GM12874 (cell line): ENCODE data around the gene ANKMY1.

ENCODE experiments used
- TF ChIP-seq, protein P1 (sequence below): IDR thresholded peaks from 2 replicates; pipeline ENCODE4 v1.5.1; 2011; ENCODE audit warnings: low read depth, mild to moderate bottlenecking, control low read depth, low read length, moderate library complexity; ENCODE audit not compliant: insufficient read depth

Gene ANKMY1

DNA sequence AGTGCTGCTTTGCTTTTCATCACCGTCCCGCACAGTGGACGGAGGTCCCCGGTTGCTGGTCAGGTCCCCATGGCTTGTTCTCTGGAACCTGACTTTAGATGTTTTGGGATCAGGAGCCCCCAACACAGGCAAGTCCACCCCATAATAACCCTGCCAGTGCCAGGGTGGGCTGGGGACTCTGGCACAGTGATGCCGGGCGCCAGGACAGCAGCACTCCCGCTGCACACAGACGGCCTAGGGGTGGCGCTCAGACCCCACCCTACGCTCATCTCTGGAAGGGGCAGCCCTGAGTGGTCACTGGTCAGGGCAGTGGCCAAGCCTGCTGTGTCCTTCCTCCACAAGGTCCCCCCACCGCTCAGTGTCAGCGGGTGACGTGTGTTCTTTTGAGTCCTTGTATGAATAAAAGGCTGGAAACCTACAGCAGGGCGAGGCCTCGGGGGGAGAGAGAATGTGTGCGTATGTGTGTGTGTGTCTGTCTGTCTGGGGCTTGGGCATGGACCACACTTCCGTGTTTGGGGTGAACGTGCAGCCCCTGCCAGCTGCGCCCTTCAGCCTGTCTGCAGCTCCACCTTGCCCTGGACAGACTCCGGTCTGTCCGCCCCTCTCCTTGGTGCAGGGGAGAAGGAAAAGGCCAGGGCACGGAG, 90.0 kb downstream of the ANKMY1 start:
- TF ChIP-seq, protein P1, sequence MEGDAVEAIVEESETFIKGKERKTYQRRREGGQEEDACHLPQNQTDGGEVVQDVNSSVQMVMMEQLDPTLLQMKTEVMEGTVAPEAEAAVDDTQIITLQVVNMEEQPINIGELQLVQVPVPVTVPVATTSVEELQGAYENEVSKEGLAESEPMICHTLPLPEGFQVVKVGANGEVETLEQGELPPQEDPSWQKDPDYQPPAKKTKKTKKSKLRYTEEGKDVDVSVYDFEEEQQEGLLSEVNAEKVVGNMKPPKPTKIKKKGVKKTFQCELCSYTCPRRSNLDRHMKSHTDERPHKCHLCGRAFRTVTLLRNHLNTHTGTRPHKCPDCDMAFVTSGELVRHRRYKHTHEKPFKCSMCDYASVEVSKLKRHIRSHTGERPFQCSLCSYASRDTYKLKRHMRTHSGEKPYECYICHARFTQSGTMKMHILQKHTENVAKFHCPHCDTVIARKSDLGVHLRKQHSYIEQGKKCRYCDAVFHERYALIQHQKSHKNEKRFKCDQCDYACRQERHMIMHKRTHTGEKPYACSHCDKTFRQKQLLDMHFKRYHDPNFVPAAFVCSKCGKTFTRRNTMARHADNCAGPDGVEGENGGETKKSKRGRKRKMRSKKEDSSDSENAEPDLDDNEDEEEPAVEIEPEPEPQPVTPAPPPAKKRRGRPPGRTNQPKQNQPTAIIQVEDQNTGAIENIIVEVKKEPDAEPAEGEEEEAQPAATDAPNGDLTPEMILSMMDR, result 0 out of 2 replicates have a peak, but pooled peaks have one; percentile 7

DNA sequence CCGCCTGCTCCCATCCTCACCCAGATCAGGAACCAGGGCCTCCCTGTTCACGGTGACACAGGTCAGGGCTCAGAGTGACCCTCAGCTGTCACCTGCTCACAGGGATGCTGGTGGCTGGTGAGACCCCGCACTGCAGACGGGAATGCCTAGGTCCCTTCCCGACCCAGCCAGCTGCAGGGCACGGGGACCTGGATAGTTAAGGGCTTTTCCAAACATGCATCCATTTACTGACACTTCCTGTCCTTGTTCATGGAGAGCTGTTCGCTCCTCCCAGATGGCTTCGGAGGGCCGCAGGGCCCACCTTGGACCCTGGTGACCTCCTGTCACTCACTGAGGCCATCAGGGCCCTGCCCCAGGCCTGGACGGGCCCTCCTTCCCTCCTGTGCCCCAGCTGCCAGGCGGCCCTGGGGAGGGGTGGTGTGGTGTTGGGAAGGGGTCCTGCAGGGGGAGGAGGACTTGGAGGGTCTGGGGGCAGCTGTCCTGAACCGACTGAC, 90.6 kb downstream of the ANKMY1 start:
- TF ChIP-seq, protein P1, result no peak

DNA sequence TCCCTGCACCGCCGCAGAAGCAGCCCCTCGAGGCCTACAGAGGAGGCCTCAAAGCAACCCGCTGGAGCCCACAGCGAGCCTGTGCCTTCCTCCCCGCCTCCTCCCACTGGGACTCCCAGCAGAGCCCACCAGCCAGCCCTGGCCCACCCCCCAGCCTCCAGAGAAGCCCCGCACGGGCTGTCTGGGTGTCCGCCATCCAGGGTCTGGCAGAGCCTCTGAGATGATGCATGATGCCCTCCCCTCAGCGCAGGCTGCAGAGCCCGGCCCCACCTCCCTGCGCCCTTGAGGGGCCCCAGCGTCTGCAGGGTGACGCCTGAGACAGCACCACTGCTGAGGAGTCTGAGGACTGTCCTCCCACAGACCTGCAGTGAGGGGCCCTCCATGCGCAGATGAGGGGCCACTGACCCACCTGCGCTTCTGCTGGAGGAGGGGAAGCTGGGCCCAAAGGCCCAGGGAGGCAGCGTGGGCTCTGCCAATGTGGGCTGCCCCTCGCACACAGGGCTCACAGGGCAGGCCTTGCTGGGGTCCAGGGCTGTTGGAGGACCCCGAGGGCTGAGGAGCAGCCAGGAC, 91.1 kb downstream of the ANKMY1 start:
- TF ChIP-seq, protein P1, result no peak

DNA sequence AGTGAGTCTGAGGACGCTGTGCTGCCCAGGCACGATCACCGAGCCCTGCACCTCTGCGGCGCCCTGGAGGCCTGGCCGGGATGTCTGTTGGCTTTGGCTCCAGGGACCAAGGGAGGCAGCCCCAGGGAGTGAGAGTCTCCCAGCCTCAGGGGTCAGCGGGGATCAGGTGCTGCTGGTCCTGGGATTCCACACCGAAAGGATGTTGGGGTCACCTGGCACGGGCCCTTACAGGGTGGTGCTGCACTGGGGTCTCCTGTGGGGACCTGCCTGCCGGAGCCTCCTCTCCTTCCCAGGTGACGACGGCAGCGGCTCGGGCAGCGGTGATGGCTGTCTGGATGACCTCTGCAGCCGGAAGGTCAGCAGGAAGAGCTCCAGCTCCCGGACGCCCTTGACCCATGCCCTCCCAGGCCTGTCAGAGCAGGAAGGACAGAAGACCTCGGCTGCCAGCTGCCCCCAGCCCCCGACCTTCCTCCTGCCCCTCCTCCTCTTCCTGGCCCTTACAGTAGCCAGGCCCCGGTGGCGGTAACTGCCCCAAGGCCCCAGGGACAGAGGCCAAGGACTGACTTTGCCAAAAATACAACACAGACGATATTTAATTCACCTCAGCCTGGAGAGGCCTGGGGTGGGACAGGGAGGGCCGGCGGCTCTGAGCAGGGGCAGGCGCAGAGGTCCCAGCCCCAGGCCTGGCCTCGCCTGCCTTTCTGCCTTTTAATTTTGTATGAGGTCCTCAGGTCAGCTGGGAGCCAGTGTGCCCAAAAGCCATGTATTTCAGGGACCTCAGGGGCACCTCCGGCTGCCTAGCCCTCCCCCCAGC, 91.8 kb downstream of the ANKMY1 start:
- TF ChIP-seq, protein P1, result no peak

DNA sequence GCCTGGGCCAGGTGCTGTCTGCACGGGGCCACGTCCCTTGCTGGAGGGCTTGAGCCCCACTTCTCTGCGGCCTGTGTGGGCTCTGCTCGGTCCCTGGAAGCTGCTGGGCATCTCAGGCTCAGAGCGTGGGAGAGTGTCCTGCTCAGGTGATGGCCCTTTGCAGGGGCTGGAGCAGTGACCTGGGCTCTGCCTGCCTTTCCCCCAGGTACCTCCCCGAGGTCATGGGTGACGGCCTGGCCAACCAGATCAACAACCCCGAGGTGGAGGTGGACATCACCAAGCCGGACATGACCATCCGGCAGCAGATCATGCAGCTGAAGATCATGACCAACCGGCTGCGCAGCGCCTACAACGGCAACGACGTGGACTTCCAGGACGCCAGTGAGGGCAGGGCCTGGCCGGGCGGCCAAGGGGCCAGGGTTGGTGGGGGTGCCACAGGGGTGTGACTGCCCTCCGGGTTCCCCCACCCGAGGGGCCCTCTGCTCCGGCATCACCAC, 92.5 kb downstream of the ANKMY1 start:
- TF ChIP-seq, protein P1, result no peak

DNA sequence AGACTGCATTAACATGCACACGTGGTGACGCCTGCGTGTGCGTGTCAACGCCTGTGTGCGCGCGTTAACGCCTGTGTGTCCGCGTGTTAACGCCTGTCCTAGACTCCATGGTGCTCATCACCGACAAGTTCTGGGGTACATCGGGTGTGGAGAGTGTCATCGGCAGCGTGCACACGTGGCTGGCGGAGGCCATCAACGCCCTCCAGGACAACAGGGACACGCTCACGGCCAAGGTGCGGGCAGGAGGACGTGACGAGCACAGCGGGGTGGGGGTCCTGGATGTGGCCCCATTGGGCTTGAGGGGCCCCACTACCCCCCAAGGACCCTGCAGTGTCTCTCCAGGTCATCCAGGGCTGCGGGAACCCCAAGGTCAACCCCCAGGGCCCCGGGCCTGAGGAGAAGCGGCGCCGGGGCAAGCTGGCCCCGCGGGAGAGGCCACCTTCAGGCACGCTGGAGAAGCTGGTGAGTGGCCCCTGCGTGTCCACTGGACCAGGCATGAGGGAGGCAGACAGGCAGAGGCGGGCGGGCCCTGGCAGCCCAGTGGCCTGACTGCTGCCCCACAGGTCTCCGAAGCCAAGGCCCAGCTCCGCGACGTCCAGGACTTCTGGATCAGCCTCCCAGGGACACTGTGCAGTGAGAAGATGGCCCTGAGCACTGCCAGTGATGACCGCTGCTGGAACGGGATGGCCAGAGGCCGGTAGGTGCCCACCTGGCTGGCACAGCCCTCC, 93.1 kb downstream of the ANKMY1 start:
- TF ChIP-seq, protein P1, result no peak

DNA sequence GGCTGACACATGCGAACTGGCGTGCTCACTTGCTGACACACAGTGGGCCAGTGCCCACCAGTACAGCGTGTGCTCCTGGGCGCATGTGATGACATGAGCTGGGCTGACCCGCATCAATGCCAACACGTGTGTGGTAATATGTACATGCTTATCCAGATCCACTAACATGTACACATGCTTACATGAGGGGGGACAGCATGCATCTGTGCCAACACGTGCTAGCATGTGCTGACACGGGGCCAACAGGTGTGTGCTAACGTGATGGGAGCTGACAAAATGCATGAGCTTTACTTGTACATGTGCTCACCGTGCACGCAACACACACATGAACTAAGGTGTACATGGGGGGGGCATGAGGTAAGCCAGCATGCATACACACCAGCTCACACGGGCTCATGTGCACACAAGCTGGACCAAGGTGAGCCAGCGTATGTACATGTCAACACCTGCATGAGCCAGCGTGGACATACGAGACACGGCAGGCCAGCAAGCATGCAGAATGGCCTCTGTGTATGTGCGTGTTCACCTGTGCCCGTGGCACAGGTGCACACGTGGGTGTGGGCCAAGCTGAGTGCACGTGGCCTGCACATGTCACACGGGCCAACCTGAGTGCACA, 93.8 kb downstream of the ANKMY1 start:
- TF ChIP-seq, protein P1, result no peak
